ENCODE results near the gene AKAP8. TPM values are rescaled to one million over a fixed set of nuclear protein-coding genes. Genes with fewer than 3 reads are reported as not detected.

Gene AKAP8
- total RNA-seq, 1 experiment from 2014 or later = 59.5 TPM

GRCh38 chr19:15328312-15328711 lies 51.3 kb downstream of the AKAP8 start:
- H4K20me1 ChIP-seq (ENCODE audit: control insufficient read depth, insufficient read depth, insufficient read length) = peaks cover 5% of the 10 kb centered on the region
- H2BK15ac ChIP-seq (ENCODE audit: low read depth, low read length) = no peak overlapping the region
- H3K9me3 ChIP-seq (ENCODE audit: control insufficient read depth, low read depth, low read length) = no peaks in the 10 kb centered on the region
- H3K23ac ChIP-seq (ENCODE audit: insufficient read length, low read depth, low read length) = no peak overlapping the region
- H4K5ac ChIP-seq (ENCODE audit: insufficient read length, low read depth, low read length) = no peak overlapping the region
- no peak overlapping the region for H3K4ac ChIP-seq (ENCODE audit: low read depth, low read length)
- TF ChIP-seq CTCF (conservative IDR thresholded peaks at IDR 0.05) = no peak
- H3K4me2 ChIP-seq (ENCODE audit: insufficient read depth, insufficient read length, low read length) = no peak overlapping the region
- no peak overlapping the region for H2BK20ac ChIP-seq (ENCODE audit: low read depth, low read length, poor library complexity, severe bottlenecking)
- no peak overlapping the region for H2AK5ac ChIP-seq (ENCODE audit: insufficient read length, low read length)
- no peak overlapping the region for H2AFZ ChIP-seq (ENCODE audit: low read length)
- H2BK120ac ChIP-seq (ENCODE audit: low read depth, low read length, poor library complexity, severe bottlenecking) = no peak overlapping the region
- no peak overlapping the region for H4K8ac ChIP-seq (replicated peaks; ENCODE audit: insufficient read length, low read depth, low read length)
- Mint-ChIP-seq H3K27ac (peak overlapping the region in 1 of 3 experiments; percentile 59; a peak in 1 of 7 replicates), H3K9me3 (no peaks in the 10 kb centered on the region; a peak in 1 of 5 replicates), H3K36me3 (ENCODE audit: insufficient read depth in 1 of 3, low read depth in 3 of 3) (peaks cover 6 to 21% (median 8%) of the 10 kb centered on the region in 3 experiments; a peak in 5 of 7 replicates), H3K27me3 (ENCODE audit: low read depth) (no peaks in the 10 kb centered on the region), H3K4me3 (no peak overlapping the region), H3K4me1 (peaks cover 56 to 64% of the 10 kb centered on the region in 2 experiments)
- H3T11ph ChIP-seq (ENCODE audit: low read length) = no peak overlapping the region
- no peak overlapping the region for H3K56ac ChIP-seq (ENCODE audit: insufficient read length, low read depth, low read length)
- H3K9ac ChIP-seq (ENCODE audit: extremely low read depth, insufficient read length, low read length) = no peak overlapping the region
- no peak for DNase-seq
- whole genome bisulfite sequencing (ENCODE audit: extremely low coverage, insufficient read length, low lambda C conversion rate) = no CpG with 5 or more reads among the region's 10 CpGs
- H4K91ac ChIP-seq (ENCODE audit: insufficient read length, low read depth, low read length) = no peak overlapping the region
- H2BK5ac ChIP-seq (ENCODE audit: insufficient read length, low read length) = no peak overlapping the region
- H3K4me1 ChIP-seq (ENCODE audit: insufficient read depth, low read length) = no peaks in the 10 kb centered on the region; the same call in 1 of the 2 replicates
- no peak overlapping the region for H3K14ac ChIP-seq (ENCODE audit: insufficient read depth, low read length)
- no peaks in the 10 kb centered on the region for H3K27me3 ChIP-seq (ENCODE audit: insufficient read depth, low read length)
- H2BK12ac ChIP-seq (ENCODE audit: insufficient read length, low read depth, low read length) = no peak overlapping the region
- peaks cover 72% of the 10 kb centered on the region for H3K79me2 ChIP-seq (ENCODE audit: insufficient read depth, low read length)
- peaks cover 9% of the 10 kb centered on the region for H3K23me2 ChIP-seq (ENCODE audit: insufficient read length, low read depth, low read length, poor library complexity, severe bottlenecking)
- no peaks in the 10 kb centered on the region for H3K79me1 ChIP-seq (ENCODE audit: insufficient read depth, low read depth, low read length, poor library complexity, severe bottlenecking)
- no peak overlapping the region for H3K18ac ChIP-seq (ENCODE audit: insufficient read length, low read depth, low read length)
- no peak overlapping the region for H3K27ac ChIP-seq (ENCODE audit: insufficient read length, low read depth, low read length)
